ENCODE results near the gene SAMD13. TPM values are rescaled to one million over a fixed set of nuclear protein-coding genes. Genes with fewer than 3 reads are reported as not detected.

Gene SAMD13
- total and polyA plus RNA-seq, 2 donors (not counting 1 experiment from before 2014, with no cell fraction given) = 0.42 TPM; not detected in 1

DNA sequence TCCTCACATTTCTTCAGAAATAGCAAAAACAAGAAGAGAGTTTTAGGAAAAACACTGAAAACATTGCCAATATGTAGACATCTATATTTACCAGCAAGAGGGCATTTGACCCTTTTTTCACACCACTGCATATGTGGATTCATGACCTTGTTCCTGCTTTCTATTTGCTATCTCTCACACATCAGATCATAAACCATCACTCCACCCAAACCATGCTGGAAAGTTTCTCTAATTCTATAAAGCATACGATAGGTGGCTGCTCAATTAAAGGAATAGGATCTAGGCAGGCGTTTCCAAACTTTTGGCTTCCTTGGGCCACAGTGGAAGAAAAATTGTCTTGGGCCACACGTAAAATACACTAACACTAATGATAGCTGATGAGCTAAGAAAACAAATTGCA is 35.6 kb upstream of the SAMD13 start:
- Mint-ChIP-seq H3K27ac (no peak overlapping the region), H3K27me3 (no peaks in the 10 kb centered on the region), H3K4me1 (peaks cover 7% of the 10 kb centered on the region), H3K9me3 (ENCODE audit: insufficient read depth) (no peaks in the 10 kb centered on the region), H3K4me3 (no peak overlapping the region)
- no peak overlapping the region for H2AFZ ChIP-seq (ENCODE audit: insufficient read depth, low read depth, low read length, poor library complexity, severe bottlenecking)
- H3K9me3 ChIP-seq (ENCODE audit: control extremely low read depth in 1 of 3, control insufficient read depth in 2 of 3, insufficient read depth in 1 of 3, low read length in 2 of 3) = no peaks in the 10 kb centered on the region
- ChIA-PET CTCF (interaction anchor here (0.7 kb wide), 1 partner anchor 346 kb away, joined by 3 read pairs; no protein-coding TSS in a partner anchor), POLR2A (no interaction called here)
- H3K36me3 ChIP-seq (replicated peaks in 1 of 2; ENCODE audit: control extremely low read depth in 1 of 2, control insufficient read depth in 1 of 2, extremely low read depth in 1 of 2, insufficient read depth in 2 of 2, low read length in 1 of 2) = no peaks in the 10 kb centered on the region
- ATAC-seq (ENCODE audit: low read depth) (no peak), DNase-seq (no peak)
- no peak overlapping the region for H3K9ac ChIP-seq (ENCODE audit: low read length)
- no peaks in the 10 kb centered on the region for H3K27me3 ChIP-seq (replicated peaks in 1 of 4; ENCODE audit: control extremely low read depth in 1 of 4, control insufficient read depth in 3 of 4, insufficient read depth in 4 of 4, low read length in 3 of 4)
- no peak for TF ChIP-seq CTCF (IDR thresholded peaks at IDR 0.05)
- no peak for TF ChIP-seq EZH2 (IDR thresholded peaks at IDR 0.05; ENCODE audit: borderline replicate concordance, insufficient read depth, low read depth, low read length, poor library complexity, severe bottlenecking)
- H3K79me2 ChIP-seq (ENCODE audit: control insufficient read depth, insufficient read depth, low read length) = no peaks in the 10 kb centered on the region
- WGBS (ENCODE audit: insufficient coverage) = no CpG with 5 or more reads among the region's 3 CpGs
- peaks cover under 1 to 1% of the 10 kb centered on the region in 2 donors for H3K4me1 ChIP-seq (ENCODE audit: control insufficient read depth in 2 of 2, insufficient read depth in 2 of 2, low read length in 2 of 2)
- intact Hi-C loops (cut with micrococcal nuclease) = no loop called here
- no peak overlapping the region for H3K27ac ChIP-seq (ENCODE audit: low read length in 2 of 2)
- no peak overlapping the region for H3K4me3 ChIP-seq (ENCODE audit: control extremely low read depth in 1 of 5, extremely low read depth in 1 of 5, insufficient read depth in 1 of 5, low read depth in 2 of 5, low read length in 4 of 5)
- H3K4me2 ChIP-seq (replicated peaks; ENCODE audit: low read depth, low read length, poor library complexity, severe bottlenecking) = no peak overlapping the region
- no peaks in the 10 kb centered on the region for H4K20me1 ChIP-seq (ENCODE audit: control insufficient read depth, insufficient read depth, low read length, poor library complexity, severe bottlenecking)

DNA sequence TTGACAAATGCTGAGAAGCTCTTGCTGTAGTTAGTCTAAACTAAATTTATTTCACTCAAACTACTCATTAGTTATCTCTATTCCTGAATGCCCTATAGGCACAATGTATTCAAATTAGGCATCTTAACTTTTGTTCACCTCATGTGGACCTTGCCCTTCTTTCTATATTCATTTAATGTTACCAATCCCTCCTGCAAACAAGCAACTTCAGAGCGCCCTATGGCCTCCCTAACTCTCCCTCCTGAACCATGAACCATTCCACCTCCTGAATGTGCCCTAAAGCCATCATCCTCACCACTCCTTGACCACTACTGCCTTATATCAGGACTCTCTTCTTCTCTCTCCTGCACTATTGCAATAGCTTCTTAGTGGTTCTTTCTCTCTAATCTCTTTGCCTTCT is 34.8 kb upstream of the SAMD13 start:
- 0% methylated on average over 1 of the region's 1 CpG for WGBS (ENCODE audit: insufficient coverage)

More for the DNA sequence above, 34.8 kb upstream of the SAMD13 start:
- TF ChIP-seq EZH2 (IDR thresholded peaks at IDR 0.05; ENCODE audit: borderline replicate concordance, insufficient read depth, low read depth, low read length, poor library complexity, severe bottlenecking) (no peak), CTCF (IDR thresholded peaks at IDR 0.05) (no peak)
- Histone ChIP-seq H3K36me3 (replicated peaks in 1 of 2; ENCODE audit: control extremely low read depth in 1 of 2, control insufficient read depth in 1 of 2, extremely low read depth in 1 of 2, insufficient read depth in 2 of 2, low read length in 1 of 2) (no peaks in the 10 kb centered on the region), H3K4me3 (ENCODE audit: control extremely low read depth in 1 of 5, extremely low read depth in 1 of 5, insufficient read depth in 1 of 5, low read depth in 2 of 5, low read length in 4 of 5) (no peak overlapping the region), H3K9me3 (ENCODE audit: control extremely low read depth in 1 of 3, control insufficient read depth in 2 of 3, insufficient read depth in 1 of 3, low read length in 2 of 3) (no peaks in the 10 kb centered on the region), H2AFZ (ENCODE audit: insufficient read depth, low read depth, low read length, poor library complexity, severe bottlenecking) (no peak overlapping the region), H3K27me3 (replicated peaks in 1 of 4; ENCODE audit: control extremely low read depth in 1 of 4, control insufficient read depth in 3 of 4, insufficient read depth in 4 of 4, low read length in 3 of 4) (no peaks in the 10 kb centered on the region), H3K4me2 (replicated peaks; ENCODE audit: low read depth, low read length, poor library complexity, severe bottlenecking) (no peak overlapping the region), H3K79me2 (ENCODE audit: control insufficient read depth, insufficient read depth, low read length) (no peaks in the 10 kb centered on the region), H3K27ac (ENCODE audit: low read length in 2 of 2) (no peak overlapping the region), H3K9ac (ENCODE audit: low read length) (no peak overlapping the region), H3K4me1 (ENCODE audit: control insufficient read depth in 2 of 2, insufficient read depth in 2 of 2, low read length in 2 of 2) (peaks cover 9 to 10% of the 10 kb centered on the region in 2 donors), H4K20me1 (ENCODE audit: control insufficient read depth, insufficient read depth, low read length, poor library complexity, severe bottlenecking) (no peaks in the 10 kb centered on the region)
- H3K9me3 Mint-ChIP-seq (ENCODE audit: insufficient read depth) = no peaks in the 10 kb centered on the region
- no peak for ATAC-seq (ENCODE audit: low read depth)
- CTCF ChIA-PET = no interaction called here
- no peaks in the 10 kb centered on the region for H3K27me3 Mint-ChIP-seq
- no peak for DNase-seq
- intact Hi-C loops (cut with micrococcal nuclease) = no loop called here
- H3K4me1 Mint-ChIP-seq = peaks cover 16% of the 10 kb centered on the region
- H3K4me3 Mint-ChIP-seq = no peak overlapping the region
- POLR2A ChIA-PET = no interaction called here
- no peak overlapping the region for H3K27ac Mint-ChIP-seq

Measured in B cell (primary cell).